HepG2 (cell line): ENCODE results near the gene EEF1E1. TPM values are rescaled to one million over a fixed set of nuclear protein-coding genes. Genes with fewer than 3 reads are reported as not detected.
A peak's percentile ranks its signal among the peaks of the same experiment; 100 is the strongest.

Experiments used
- ARID4A ChIP-seq: sonication (generic); formaldehyde crosslinking; IDR thresholded peaks from 2 replicates; pipeline ENCODE4 v1.5.0; 2020; ENCODE audit warnings: mild to moderate bottlenecking, missing genetic modification reagents, borderline replicate concordance
- CEBPG ChIP-seq: IDR thresholded peaks from 2 replicates; pipeline ENCODE4 v1.6.1; 2016
- GATAD2A ChIP-seq: IDR thresholded peaks from 2 replicates; pipeline ENCODE4 v1.6.1; 2016
- HNF4G ChIP-seq, 2 experiments: sonication (generic) in 1 of 2; formaldehyde crosslinking in 1 of 2; IDR thresholded peaks; 2 replicates each; pipeline versions ENCODE4 v1.4.0 to v1.6.1; 2011 to 2020; ENCODE audit warnings: borderline replicate concordance in 2 of 2, low read depth in 2 of 2, mild to moderate bottlenecking in 2 of 2, low read length in 1 of 2, missing genetic modification reagents in 1 of 2, moderate library complexity in 1 of 2
- MEIS2 ChIP-seq: sonication (generic); formaldehyde crosslinking; IDR thresholded peaks from 2 replicates; pipeline ENCODE4 v1.9.0; 2021; ENCODE audit warnings: mild to moderate bottlenecking, missing genetic modification reagents
- MIXL1 ChIP-seq: IDR thresholded peaks from 2 replicates; pipeline ENCODE4 v1.6.1; 2016
- RXRA ChIP-seq: sonication (generic); formaldehyde crosslinking; IDR thresholded peaks from 2 replicates; pipeline ENCODE4 v1.5.1; 2020; ENCODE audit warnings: missing genetic modification reagents
- SMARCC2 ChIP-seq: fragments of 450-650 bp; IDR thresholded peaks from 2 replicates; pipeline ENCODE4 v1.6.1; 2017; ENCODE audit warnings: antibody characterized with exemption, mild to moderate bottlenecking
- SOX6 ChIP-seq, 2 experiments: fragments of 450-650 bp in 1 of 2; sonication (generic) in 1 of 2; formaldehyde crosslinking in 1 of 2; IDR thresholded peaks; 2 replicates each; pipeline versions ENCODE4 v1.4.0 to v1.6.1; 2017 to 2020; ENCODE audit warnings: antibody characterized with exemption in 1 of 2, mild to moderate bottlenecking in 1 of 2, missing genetic modification reagents in 1 of 2
- TEAD2 ChIP-seq: sonication (generic); formaldehyde crosslinking; IDR thresholded peaks from 2 replicates; pipeline ENCODE4 v1.9.0; 2021; ENCODE audit warnings: missing genetic modification reagents
- THAP11 ChIP-seq: IDR thresholded peaks from 2 replicates; pipeline ENCODE4 v1.6.1; 2016; ENCODE audit warnings: missing biosample characterization, missing genetic modification reagents
- ZBTB21 ChIP-seq: sonication (generic); formaldehyde crosslinking; IDR thresholded peaks from 2 replicates; pipeline ENCODE4 v1.4.0; 2020; ENCODE audit warnings: missing genetic modification reagents
- ZNF205 ChIP-seq: IDR thresholded peaks from 2 replicates; pipeline ENCODE4 v1.6.1; 2018; ENCODE audit warnings: missing biosample characterization, missing genetic modification reagents
- ZNF263 ChIP-seq: sonication (generic); formaldehyde crosslinking; IDR thresholded peaks from 2 replicates; pipeline ENCODE4 v1.4.0; 2020; ENCODE audit warnings: missing genetic modification reagents
- ZNF792 ChIP-seq: IDR thresholded peaks from 2 replicates; pipeline ENCODE4 v1.6.1; 2016
- ZNF800 ChIP-seq: sonication (generic); formaldehyde crosslinking; IDR thresholded peaks from 2 replicates; pipeline ENCODE4 v1.4.0; 2020; ENCODE audit warnings: missing genetic modification reagents
- polyA plus RNA-seq, 8 experiments: library from polyadenylated mRNA; depleted of rRNA in 3 of 8; stranded (reverse) in 7 of 8; unstranded in 1 of 8; fragments of >200 nt; fragmentation: Illumina TruSeq in 4 of 8; extraction: Trizol in 4 of 8; gene quantifications; 2 replicates each; pipeline versions ENCODE4 v1.2.1 to v1.2.3, GENCODE V29; 2011 to 2016; ENCODE audit warnings: low read depth in 4 of 8, missing spikeins in 1 of 8, mixed read lengths in 1 of 8; ENCODE audit not compliant: insufficient read depth in 1 of 8
- total RNA-seq, 5 experiments: library from RNA; depleted of rRNA; stranded (reverse); fragments of >200 nt; fragmentation: Illumina TruSeq; extraction: Trizol; gene quantifications; 2 replicates each; pipeline ENCODE4 v1.2.3, GENCODE V29; 2016; ENCODE audit warnings: low read depth in 1 of 5
- TF ChIP-seq, protein P1 (sequence below): sonication (generic); formaldehyde crosslinking; conservative IDR thresholded peaks from 2 replicates; pipeline ENCODE4 v1.4.0; 2020; ENCODE audit warnings: missing genetic modification reagents
- TF ChIP-seq, protein P2 (sequence below): sonication (generic); formaldehyde crosslinking; IDR thresholded peaks from 2 replicates; pipeline ENCODE4 v1.4.0; 2020; ENCODE audit warnings: missing genetic modification reagents, mild to moderate bottlenecking, borderline replicate concordance

Gene EEF1E1
- total and polyA plus RNA-seq, 2 of the 13 experiments (the other 11 are each of a cell fraction or from before 2014, with no cell fraction given): 128 to 188 TPM

GRCh38 chr6:8137529-8137939 lies 35.2 kb upstream of the EEF1E1 start (continued):
- TF ChIP-seq, protein P1, sequence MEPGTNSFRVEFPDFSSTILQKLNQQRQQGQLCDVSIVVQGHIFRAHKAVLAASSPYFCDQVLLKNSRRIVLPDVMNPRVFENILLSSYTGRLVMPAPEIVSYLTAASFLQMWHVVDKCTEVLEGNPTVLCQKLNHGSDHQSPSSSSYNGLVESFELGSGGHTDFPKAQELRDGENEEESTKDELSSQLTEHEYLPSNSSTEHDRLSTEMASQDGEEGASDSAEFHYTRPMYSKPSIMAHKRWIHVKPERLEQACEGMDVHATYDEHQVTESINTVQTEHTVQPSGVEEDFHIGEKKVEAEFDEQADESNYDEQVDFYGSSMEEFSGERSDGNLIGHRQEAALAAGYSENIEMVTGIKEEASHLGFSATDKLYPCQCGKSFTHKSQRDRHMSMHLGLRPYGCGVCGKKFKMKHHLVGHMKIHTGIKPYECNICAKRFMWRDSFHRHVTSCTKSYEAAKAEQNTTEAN (CRISPR knock-in tag): no peak; the same call in 1 of the 2 replicates
- TF ChIP-seq TEAD2 (no peak), THAP11 (CRISPR knock-in tag) (peak; percentile 39; the same call in 1 of the 2 replicates), ZNF792 (CRISPR knock-in tag) (peak; percentile 56; the same call in 1 of the 2 replicates), ZBTB21 (CRISPR knock-in tag) (peak; percentile 60; the same call in 1 of the 2 replicates), ZNF263 (CRISPR knock-in tag) (peak; percentile 68; the same call in 1 of the 2 replicates), GATAD2A (CRISPR knock-in tag) (peak; percentile 88), MIXL1 (CRISPR knock-in tag) (peak; percentile 71), ZNF205 (CRISPR knock-in tag) (0 out of 2 replicates have a peak, but pooled peaks have one; percentile 65), SMARCC2 (0 out of 2 replicates have a peak, but pooled peaks have one; percentile 20), MEIS2 (peak; percentile 70; the same call in 1 of the 2 replicates), ZNF800 (0 out of 2 replicates have a peak, but pooled peaks have one; percentile 25), SOX6 (IDR thresholded peaks at IDR 0.05) (no peak), SOX6 (CRISPR knock-in tag; IDR thresholded peaks at IDR 0.05) (peak; percentile 59; the same call in 1 of the 2 replicates), HNF4G (IDR thresholded peaks at IDR 0.05; ENCODE audit: borderline replicate concordance, low read depth, low read length) (peak; percentile 73), HNF4G (CRISPR knock-in tag; IDR thresholded peaks at IDR 0.05; ENCODE audit: borderline replicate concordance, low read depth) (peak; percentile 64; the same call in 1 of the 2 replicates), ARID4A (peak; percentile 44; the same call in 1 of the 2 replicates), RXRA (CRISPR knock-in tag) (no peak; the same call in 1 of the 2 replicates), CEBPG (CRISPR knock-in tag) (peak; percentile 78)
- TF ChIP-seq, protein P2, sequence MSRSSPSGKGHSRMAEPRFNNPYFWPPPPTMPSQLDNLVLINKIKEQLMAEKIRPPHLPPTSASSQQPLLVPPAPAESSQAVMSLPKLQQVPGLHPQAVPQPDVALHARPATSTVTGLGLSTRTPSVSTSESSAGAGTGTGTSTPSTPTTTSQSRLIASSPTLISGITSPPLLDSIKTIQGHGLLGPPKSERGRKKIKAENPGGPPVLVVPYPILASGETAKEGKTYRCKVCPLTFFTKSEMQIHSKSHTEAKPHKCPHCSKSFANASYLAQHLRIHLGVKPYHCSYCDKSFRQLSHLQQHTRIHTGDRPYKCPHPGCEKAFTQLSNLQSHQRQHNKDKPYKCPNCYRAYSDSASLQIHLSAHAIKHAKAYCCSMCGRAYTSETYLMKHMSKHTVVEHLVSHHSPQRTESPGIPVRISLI (CRISPR knock-in tag): peak; percentile 38; the same call in 1 of the 2 replicates
